MM.1S (cell line): ENCODE measurements around the gene MSI1.
A peak's percentile ranks its signal among the peaks of the same experiment; 100 is the strongest.

ENCODE experiments used
- DNase-seq: peaks from one replicate; pipeline ENCODE4 v3.0.0-alpha.2; 2015
- H2AFZ ChIP-seq: fragments of 300-600 bp; sonication (generic); 2 replicates; pipeline ENCODE4 v1.6.0; 2016; ENCODE audit warnings: antibody characterized with exemption, low read length
- H3F3A ChIP-seq: fragments of 300-600 bp; sonication (generic); 2 replicates; pipeline ENCODE4 v1.6.1; 2016; ENCODE audit warnings: mild to moderate bottlenecking, antibody characterized with exemption, low read length, moderate library complexity, mixed read lengths; ENCODE audit not compliant: insufficient read depth
- H3K27ac ChIP-seq: fragments of 300-600 bp; sonication (generic); 2 replicates; pipeline ENCODE4 v1.5.1; 2016; ENCODE audit warnings: mild to moderate bottlenecking, low read length
- H3K27me3 ChIP-seq: fragments of 300-600 bp; sonication (generic); replicated peaks from 2 replicates; pipeline ENCODE4 v1.6.0; 2016; ENCODE audit warnings: low read length; ENCODE audit not compliant: insufficient read depth
- H3K36me3 ChIP-seq: fragments of 300-600 bp; sonication (generic); replicated peaks from 2 replicates; pipeline ENCODE4 v1.6.1; 2016; ENCODE audit warnings: mild to moderate bottlenecking, low read length, mixed read lengths; ENCODE audit not compliant: insufficient read depth
- H3K4me1 ChIP-seq: fragments of 300-600 bp; sonication (generic); 2 replicates; pipeline ENCODE4 v1.6.1; 2016; ENCODE audit warnings: low read length, mixed read lengths
- H3K4me2 ChIP-seq: fragments of 300-600 bp; sonication (generic); 2 replicates; pipeline ENCODE4 v1.6.0; 2016; ENCODE audit warnings: low read depth, low read length
- H3K4me3 ChIP-seq: fragments of 300-600 bp; sonication (generic); 2 replicates; pipeline ENCODE4 v1.5.1; 2016; ENCODE audit warnings: low read length, mixed read lengths
- H3K79me2 ChIP-seq: fragments of 300-600 bp; sonication (generic); 2 replicates; pipeline ENCODE4 v1.6.1; 2016; ENCODE audit warnings: mixed run types, low read length, mixed read lengths
- H3K9ac ChIP-seq: fragments of 300-600 bp; sonication (generic); 2 replicates; pipeline ENCODE4 v1.6.1; 2016; ENCODE audit warnings: low read length, mixed read lengths
- H3K9me2 ChIP-seq: fragments of 300-600 bp; sonication (generic); replicated peaks from 2 replicates; pipeline ENCODE4 v1.6.1; 2016; ENCODE audit warnings: mild to moderate bottlenecking, low read length, mixed read lengths; ENCODE audit not compliant: insufficient read depth
- H3K9me3 ChIP-seq: fragments of 300-600 bp; sonication (generic); replicated peaks from 2 replicates; pipeline ENCODE4 v1.6.1; 2016; ENCODE audit warnings: mild to moderate bottlenecking, low read length, mixed read lengths; ENCODE audit not compliant: insufficient read depth
- H4K20me1 ChIP-seq: fragments of 300-600 bp; sonication (generic); 2 replicates; pipeline ENCODE4 v1.6.1; 2016; ENCODE audit warnings: mild to moderate bottlenecking, low read length, moderate library complexity, mixed read lengths; ENCODE audit not compliant: insufficient read depth
- CTCF ChIP-seq: fragments of 300-600 bp; sonication (generic); IDR thresholded peaks from 2 replicates; pipeline ENCODE4 v1.5.1; 2016; ENCODE audit warnings: antibody characterized with exemption, low read length, mixed read lengths
- EZH2 ChIP-seq: fragments of 300-600 bp; sonication (generic); optimal IDR thresholded peaks from 2 replicates; pipeline ENCODE3; 2017; ENCODE audit warnings: low read depth, mild to moderate bottlenecking, antibody characterized with exemption, low read length, mixed read lengths
- EZH2phosphoT487 ChIP-seq: fragments of 300-600 bp; sonication (generic); IDR thresholded peaks from 2 replicates; pipeline ENCODE4 v1.6.1; 2018; ENCODE audit warnings: antibody characterized with exemption, low read length

Gene MSI1

GRCh38 chr12:120317224-120318105 is 51.5 kb downstream of the MSI1 start:
- H3K27ac ChIP-seq: peak overlapping the region; percentile 39; the same call in 1 of the 2 replicates

GRCh38 chr12:120316798-120317223 is 52.2 kb downstream of the MSI1 start:
- no peak for TF ChIP-seq CTCF
- TF ChIP-seq EZH2phosphoT487: no peak
- TF ChIP-seq EZH2: no peak
- Histone ChIP-seq H4K20me1 (no peaks in the 10 kb centered on the region), H3K4me3 (peak overlapping the region; percentile 68), H3K27ac (peak overlapping the region; percentile 39; the same call in 1 of the 2 replicates), H3K9ac (peak overlapping the region; percentile 81), H3K79me2 (no peaks in the 10 kb centered on the region), H3F3A (no peaks in the 10 kb centered on the region), H3K27me3 (no peaks in the 10 kb centered on the region), H3K36me3 (no peaks in the 10 kb centered on the region), H3K9me2 (no peaks in the 10 kb centered on the region), H3K4me2 (peak overlapping the region; percentile 89), H2AFZ (peak overlapping the region; percentile 61), H3K9me3 (no peaks in the 10 kb centered on the region), H3K4me1 (no peaks in the 10 kb centered on the region)
- DNase-seq: no peak

More at GRCh38 chr12:120317224-120318105, 51.5 kb downstream of the MSI1 start:
- H3K4me2 ChIP-seq: peak overlapping the region; percentile 89
- H3K4me1 ChIP-seq: no peaks in the 10 kb centered on the region
- peak overlapping the region; percentile 68 for H3K4me3 ChIP-seq
- TF ChIP-seq CTCF (peak; percentile 40), EZH2phosphoT487 (no peak), EZH2 (no peak)
- H2AFZ ChIP-seq: peak overlapping the region; percentile 61
- H3K9me2 ChIP-seq: no peaks in the 10 kb centered on the region
- H3K27me3 ChIP-seq: no peaks in the 10 kb centered on the region
- no peaks in the 10 kb centered on the region for H4K20me1 ChIP-seq
- no peaks in the 10 kb centered on the region for H3K36me3 ChIP-seq
- H3F3A ChIP-seq: no peaks in the 10 kb centered on the region
- no peaks in the 10 kb centered on the region for H3K79me2 ChIP-seq
- peak; percentile 97 for DNase-seq
- H3K9ac ChIP-seq: peak overlapping the region; percentile 81
- no peaks in the 10 kb centered on the region for H3K9me3 ChIP-seq

GRCh38 chr12:120314220-120314619 is 54.7 kb downstream of the MSI1 start:
- TF ChIP-seq EZH2 (no peak), CTCF (peak; percentile 13; the same call in 1 of the 2 replicates), EZH2phosphoT487 (no peak)
- Histone ChIP-seq H3K9me3 (no peaks in the 10 kb centered on the region), H3F3A (no peaks in the 10 kb centered on the region), H3K4me2 (no peak overlapping the region), H3K79me2 (no peaks in the 10 kb centered on the region), H3K4me1 (no peaks in the 10 kb centered on the region), H4K20me1 (no peaks in the 10 kb centered on the region), H3K9ac (no peak overlapping the region), H2AFZ (no peak overlapping the region), H3K36me3 (no peaks in the 10 kb centered on the region), H3K27ac (no peak overlapping the region), H3K4me3 (no peak overlapping the region), H3K27me3 (no peaks in the 10 kb centered on the region), H3K9me2 (no peaks in the 10 kb centered on the region)
- DNase-seq: peak; percentile 8
